ENCODE results near the gene CCBE1. TPM values are rescaled to one million over a fixed set of nuclear protein-coding genes. Genes with fewer than 3 reads are reported as not detected.

Gene CCBE1
- total RNA-seq, 3 donors from 2014 or later (not counting 1 experiment from before 2014, with no cell fraction given): 0.05 TPM; not detected in 2

- H3K4me3 Mint-ChIP-seq: no peak overlapping the region
- 89% methylated on average over 1 of the region's 1 CpG for WGBS (ENCODE audit: insufficient coverage)
- intact Hi-C loops (cut with micrococcal nuclease): no loop called here
- peaks cover 3 to 6% of the 10 kb centered on the region in 2 donors for H3K9me3 Mint-ChIP-seq
- H3K27ac ChIP-seq (ENCODE audit: low read length): no peak overlapping the region
- no peak for TF ChIP-seq CTCF (IDR thresholded peaks at IDR 0.05)
- H3K9me3 ChIP-seq (ENCODE audit: control insufficient read depth, insufficient read depth, low read length): no peaks in the 10 kb centered on the region
- H3K27ac Mint-ChIP-seq: no peak overlapping the region
- H3K36me3 ChIP-seq (ENCODE audit: control insufficient read depth, insufficient read depth, low read length): no peaks in the 10 kb centered on the region
- H3K4me1 ChIP-seq (ENCODE audit: control insufficient read depth, insufficient read depth, low read length): no peaks in the 10 kb centered on the region
- no peak for DNase-seq
- H3K36me3 Mint-ChIP-seq: no peaks in the 10 kb centered on the region
- H3K27me3 Mint-ChIP-seq (ENCODE audit: low read depth in 2 of 2): no peaks in the 10 kb centered on the region
- no peaks in the 10 kb centered on the region for H3K4me1 Mint-ChIP-seq
- no peaks in the 10 kb centered on the region for H3K27me3 ChIP-seq (ENCODE audit: control insufficient read depth, insufficient read depth, low read length)
- ATAC-seq: no peak
- H3K4me3 ChIP-seq (ENCODE audit: low read length): no peak overlapping the region
These were observed 84.8 kb downstream of the CCBE1 start for GRCh38 chr18:59612381-59612780.

GRCh38 chr18:59610546-59611140 lies 86.6 kb downstream of the CCBE1 start:
- H3K4me1 Mint-ChIP-seq: no peaks in the 10 kb centered on the region
- Histone ChIP-seq H3K4me1 (ENCODE audit: control insufficient read depth, insufficient read depth, low read length) (no peaks in the 10 kb centered on the region), H3K4me3 (ENCODE audit: low read length) (no peak overlapping the region), H3K27me3 (ENCODE audit: control insufficient read depth, insufficient read depth, low read length) (no peaks in the 10 kb centered on the region), H3K27ac (ENCODE audit: low read length) (no peak overlapping the region), H3K9me3 (ENCODE audit: control insufficient read depth, insufficient read depth, low read length) (no peaks in the 10 kb centered on the region), H3K36me3 (ENCODE audit: control insufficient read depth, insufficient read depth, low read length) (no peaks in the 10 kb centered on the region)
- H3K9me3 Mint-ChIP-seq: peaks cover 3 to 5% of the 10 kb centered on the region in 2 donors
- WGBS (ENCODE audit: insufficient coverage): 70% methylated on average over 5 of the region's 5 CpGs
- intact Hi-C loops (cut with micrococcal nuclease): no loop called here
- no peak overlapping the region for H3K4me3 Mint-ChIP-seq
- H3K27me3 Mint-ChIP-seq (ENCODE audit: low read depth in 2 of 2): no peaks in the 10 kb centered on the region
- DNase-seq (no peak), ATAC-seq (peak in 1 of 3 donors; percentile 14)
- no peaks in the 10 kb centered on the region for H3K36me3 Mint-ChIP-seq
- no peak for TF ChIP-seq CTCF (IDR thresholded peaks at IDR 0.05)
- H3K27ac Mint-ChIP-seq: no peak overlapping the region

- H3K4me1 Mint-ChIP-seq: no peaks in the 10 kb centered on the region
- no peaks in the 10 kb centered on the region for H3K4me1 ChIP-seq (ENCODE audit: control insufficient read depth, insufficient read depth, low read length)
- no peaks in the 10 kb centered on the region for H3K36me3 Mint-ChIP-seq
- DNase-seq: no peak
- H3K9me3 ChIP-seq (ENCODE audit: control insufficient read depth, insufficient read depth, low read length): no peaks in the 10 kb centered on the region
- peaks cover 3% of the 10 kb centered on the region in 2 donors for H3K9me3 Mint-ChIP-seq
- no peaks in the 10 kb centered on the region for H3K36me3 ChIP-seq (ENCODE audit: control insufficient read depth, insufficient read depth, low read length)
- ATAC-seq: no peak
- no peak overlapping the region for H3K4me3 ChIP-seq (ENCODE audit: low read length)
- intact Hi-C loops (cut with micrococcal nuclease): no loop called here
- no peak overlapping the region for H3K27ac ChIP-seq (ENCODE audit: low read length)
- H3K27ac Mint-ChIP-seq: no peak overlapping the region
- no peaks in the 10 kb centered on the region for H3K27me3 ChIP-seq (ENCODE audit: control insufficient read depth, insufficient read depth, low read length)
- no peak for TF ChIP-seq CTCF (IDR thresholded peaks at IDR 0.05)
- no peaks in the 10 kb centered on the region for H3K27me3 Mint-ChIP-seq (ENCODE audit: low read depth in 2 of 2)
- no peak overlapping the region for H3K4me3 Mint-ChIP-seq
These were observed 87.6 kb downstream of the CCBE1 start for GRCh38 chr18:59609654-59610053.

- Histone ChIP-seq H3K9me3 (ENCODE audit: control insufficient read depth, insufficient read depth, low read length) (no peaks in the 10 kb centered on the region), H3K36me3 (ENCODE audit: control insufficient read depth, insufficient read depth, low read length) (no peaks in the 10 kb centered on the region), H3K4me3 (ENCODE audit: low read length) (no peak overlapping the region), H3K27ac (ENCODE audit: low read length) (no peak overlapping the region), H3K4me1 (ENCODE audit: control insufficient read depth, insufficient read depth, low read length) (no peaks in the 10 kb centered on the region), H3K27me3 (ENCODE audit: control insufficient read depth, insufficient read depth, low read length) (no peaks in the 10 kb centered on the region)
- Mint-ChIP-seq H3K9me3 (peaks cover 3% of the 10 kb centered on the region in 2 donors), H3K27me3 (ENCODE audit: low read depth in 2 of 2) (no peaks in the 10 kb centered on the region), H3K27ac (no peak overlapping the region), H3K36me3 (no peaks in the 10 kb centered on the region), H3K4me1 (no peaks in the 10 kb centered on the region), H3K4me3 (no peak overlapping the region)
- no peak for TF ChIP-seq CTCF (IDR thresholded peaks at IDR 0.05)
- ATAC-seq (no peak), DNase-seq (no peak)
- intact Hi-C loops (cut with micrococcal nuclease): no loop called here
- 94% methylated on average over 7 of the region's 7 CpGs for WGBS (ENCODE audit: insufficient coverage)
These were observed 89.8 kb downstream of the CCBE1 start for GRCh38 chr18:59607471-59607870.

Data from natural killer cell (primary cell).